Psoas muscle (tissue), 8 donors: Measurements from ENCODE around the gene USP28. TPM values are rescaled to one million over a fixed set of nuclear protein-coding genes. Genes with fewer than 3 reads are reported as not detected.

ENCODE experiments used
- ATAC-seq, 4 donors: fragments of 200-7000 bp; cut with Tn5 transposase; one replicate each; pipeline ENCODE4 v1.9.1; 2020; ENCODE audit warnings: moderate library complexity in 3 of 4, mild to moderate bottlenecking in 2 of 4
- DNase-seq, 2 donors: peaks; one replicate each; pipeline ENCODE4 v3.0.0-alpha.2; 2020
- H3K27ac ChIP-seq: fragments of 200-600 bp; one replicate; pipeline ENCODE4 v1.8.0; 2022
- H3K27me3 ChIP-seq, 3 donors: fragments of 200-600 bp in 1 of 3; one replicate each; pipeline versions ENCODE4 v1.6.1 to v1.8.0; 2013 to 2022; ENCODE audit warnings: low read length in 2 of 3, mild to moderate bottlenecking in 2 of 3, moderate library complexity in 1 of 3; ENCODE audit not compliant: insufficient read depth in 3 of 3
- H3K36me3 ChIP-seq, 2 donors: fragments of 200-600 bp in 1 of 2; one replicate each; pipeline versions ENCODE4 v1.6.1 to v1.8.0; 2013 to 2022; ENCODE audit warnings: low read depth in 1 of 2, mild to moderate bottlenecking in 1 of 2, moderate library complexity in 1 of 2; ENCODE audit not compliant: insufficient read depth in 1 of 2
- H3K4me1 ChIP-seq: fragments of 200-600 bp; one replicate; pipeline ENCODE4 v1.8.0; 2022
- H3K4me3 ChIP-seq: fragments of 200-600 bp; one replicate; pipeline ENCODE4 v1.8.0; 2022; ENCODE audit warnings: mild to moderate bottlenecking
- H3K9me3 ChIP-seq: fragments of 200-600 bp; one replicate; pipeline ENCODE4 v1.8.0; 2022
- CTCF ChIP-seq: fragments of 200-600 bp; IDR thresholded peaks from one replicate; pipeline ENCODE4 v1.8.0; 2022; ENCODE audit warnings: antibody characterized with exemption
- WGBS, 3 donors: extraction: QIAGEN DNeasy Blood & Tissue Kit; methylation state at CpG; one replicate each; pipeline versions ENCODE4 v1.1.6 to v1.1.7; 2013; 5-methylcytosine and 5-hydroxymethylcytosine counted together
- intact Hi-C, 2 donors: fragments of 100-400 bp; cut with DNase I; formaldehyde crosslinking; loops; one replicate each; pipeline versions ENCODE4 v1.11.0 to v1.14.2; 2022
- polyA plus RNA-seq, 3 donors: library from polyadenylated mRNA; stranded (reverse); fragments of 200-250 nt; gene quantifications; one replicate each; pipeline ENCODE4 v1.2.3, GENCODE V29; 2013
- total RNA-seq, 4 donors: library from RNA; stranded (reverse); fragmentation: NEBNext Ultra II Directional in 2 of 4; extraction: Animal tissue kit (Norgen Biotek cat#: 25700) in 2 of 4; gene quantifications; one replicate each; pipeline versions ENCODE4 v1.2.1 to v1.2.4, GENCODE V29; 2021 to 2023
- donor health status: healthy with polysubstance abuse.
- donor health status: DM: no; HTN: no; CAD: no; lungs with moderate emphysema.
- donor health status: Bipolar disorder and iron deficiency.
- donor health status: healthy.
- donor health status: DM: yes; HTN: yes; CAD: no.
- donor health status: DM: no; HTN: no; CAD: no.
- donor health status: DM: no; HTN: no; CAD: no.
- donor health status: DM: yes; HTN: yes; CAD: no.

USP28 gene
- total and polyA plus RNA-seq, 7 donors = 35.4 to 224 (median 112) TPM

- WGBS, 3 donors = 74 to 81% (median 80%) methylated on average over 5 of the region's 5 CpGs
- TF ChIP-seq CTCF = no peak
- no peaks in the 10 kb centered on the region for H3K36me3 ChIP-seq
- H3K4me3 ChIP-seq = no peak overlapping the region
- no peaks in the 10 kb centered on the region for H3K9me3 ChIP-seq
- ATAC-seq = no peak
- no peak for DNase-seq
- H3K27ac ChIP-seq = no peak overlapping the region
- H3K27me3 ChIP-seq = no peaks in the 10 kb centered on the region
- intact Hi-C loops = no loop called here
- peaks cover 10% of the 10 kb centered on the region for H3K4me1 ChIP-seq
These were observed 93.7 kb downstream of the USP28 start for GRCh38 chr11:113781682-113782081.

GRCh38 chr11:113779496-113779895 lies 95.9 kb downstream of the USP28 start, which contains the start of gene CLDN25:
TSS of gene CLDN25 (plus strand) at chr11:113779796. CDS start at chr11:113779796, 0 bp downstream.
- no peaks in the 10 kb centered on the region for H3K36me3 ChIP-seq
- H3K27me3 ChIP-seq = no peaks in the 10 kb centered on the region
- peak within 1 kb of the TSS; percentile 18 for H3K4me3 ChIP-seq
- peaks cover 10% of the 10 kb centered on the region for H3K4me1 ChIP-seq
- WGBS, 3 donors = 66 to 74% (median 72%) methylated on average over 4 of the region's 4 CpGs
- H3K27ac ChIP-seq = peak within 1 kb of the TSS; percentile 84
- intact Hi-C loops = no loop called here
- ATAC-seq (no peak), DNase-seq (no peak)
- no peaks in the 10 kb centered on the region for H3K9me3 ChIP-seq
- no peak for TF ChIP-seq CTCF

GRCh38 chr11:113778111-113778910 lies 97.1 kb downstream of the USP28 start:
- peak; percentile 58 to 81 (median 74) for ATAC-seq
- Histone ChIP-seq H3K4me3 (peak overlapping the region; percentile 18), H3K36me3 (no peaks in the 10 kb centered on the region), H3K9me3 (no peaks in the 10 kb centered on the region), H3K27ac (peak overlapping the region; percentile 84), H3K4me1 (peaks cover 10% of the 10 kb centered on the region), H3K27me3 (no peaks in the 10 kb centered on the region)
- DNase-seq = peak; percentile 21 to 76
- WGBS, 3 donors = 30 to 33% (median 32%) methylated on average over 11 of the region's 11 CpGs
- peak; percentile 4 for TF ChIP-seq CTCF
- intact Hi-C loops = no loop called here

- H3K9me3 ChIP-seq = no peaks in the 10 kb centered on the region
- TF ChIP-seq CTCF = no peak
- H3K4me3 ChIP-seq = peak overlapping the region; percentile 75
- DNase-seq (no peak), ATAC-seq (no peak)
- H3K27ac ChIP-seq = peak overlapping the region; percentile 83
- peaks cover 19% of the 10 kb centered on the region for H3K4me1 ChIP-seq
- H3K36me3 ChIP-seq = peaks cover 2 to 20% of the 10 kb centered on the region in 2 donors
- no peaks in the 10 kb centered on the region for H3K27me3 ChIP-seq
- WGBS, 3 donors = 0% methylated on average over 1 of the region's 1 CpG
- intact Hi-C loops = no loop called here
These were observed 101.2 kb downstream of the USP28 start for GRCh38 chr11:113774174-113774503.
